Activated CD8-positive, alpha-beta memory T cell treated with anti-CD3 and anti-CD28 coated beads for 24 hours (primary cell): ENCODE results near the gene HOXD11.
A peak's percentile ranks its signal among the peaks of the same experiment; 100 is the strongest.

Experiments
- DNase-seq: peaks from one replicate; pipeline ENCODE4 v3.0.0-alpha.2; 2020

HOXD11 gene

GRCh38 chr2:176106581-176107539, at the start of gene HOXD11:
HOXD11 (plus strand) TSS chr2:176107280; CDS start chr2:176107356, 76 bp downstream.
- no peak for DNase-seq

- no peak for DNase-seq
Observed at GRCh38 chr2:176063958-176064357, 43.1 kb upstream of the HOXD11 start.

DNA sequence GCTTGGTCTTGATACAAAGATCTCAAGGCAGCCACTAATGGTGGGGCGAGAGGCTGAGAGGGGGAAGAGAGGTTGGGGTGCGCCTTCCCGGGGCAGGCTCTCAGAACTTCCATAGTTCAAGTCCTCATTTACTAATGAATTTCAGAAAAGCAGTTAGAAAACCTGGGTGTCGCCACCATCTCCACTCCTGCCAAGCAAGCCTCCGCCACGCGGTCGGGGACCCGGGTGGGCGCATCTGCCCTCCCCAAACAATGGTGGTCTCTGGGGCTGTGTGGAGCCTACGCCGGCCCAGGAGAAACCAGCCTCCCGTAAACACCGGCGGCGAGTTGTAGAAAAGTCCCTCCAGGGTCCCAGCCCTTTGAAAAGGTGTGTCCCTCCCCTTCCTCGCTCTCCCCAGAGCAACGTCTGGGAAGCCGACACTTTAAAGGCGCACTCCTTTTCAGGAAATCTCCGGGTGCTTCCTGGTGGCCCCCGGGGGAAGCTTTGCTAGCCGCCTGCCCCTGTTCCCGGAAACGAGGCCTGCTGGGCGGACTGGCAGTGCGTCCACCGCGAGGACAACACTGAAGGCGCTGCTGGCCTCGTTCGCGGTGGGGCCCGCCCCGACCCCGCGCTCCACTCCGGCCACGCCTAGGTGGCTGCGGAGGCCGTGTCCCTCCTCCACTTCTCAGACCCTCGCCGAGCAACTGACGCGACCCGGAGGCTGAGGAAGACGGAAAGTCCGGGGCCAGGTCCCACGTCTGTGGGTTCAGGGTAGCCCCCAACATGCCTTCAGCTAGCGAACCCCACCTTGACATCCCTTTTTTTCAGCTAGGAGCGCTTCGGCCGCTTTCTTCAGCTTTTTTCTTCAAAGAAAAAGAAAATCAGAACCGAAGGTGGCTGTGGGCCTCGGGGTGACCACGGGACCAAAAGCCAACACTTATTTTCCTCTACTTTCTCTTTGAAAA, 40.2 kb upstream of the HOXD11 start:
- no peak for DNase-seq

DNA sequence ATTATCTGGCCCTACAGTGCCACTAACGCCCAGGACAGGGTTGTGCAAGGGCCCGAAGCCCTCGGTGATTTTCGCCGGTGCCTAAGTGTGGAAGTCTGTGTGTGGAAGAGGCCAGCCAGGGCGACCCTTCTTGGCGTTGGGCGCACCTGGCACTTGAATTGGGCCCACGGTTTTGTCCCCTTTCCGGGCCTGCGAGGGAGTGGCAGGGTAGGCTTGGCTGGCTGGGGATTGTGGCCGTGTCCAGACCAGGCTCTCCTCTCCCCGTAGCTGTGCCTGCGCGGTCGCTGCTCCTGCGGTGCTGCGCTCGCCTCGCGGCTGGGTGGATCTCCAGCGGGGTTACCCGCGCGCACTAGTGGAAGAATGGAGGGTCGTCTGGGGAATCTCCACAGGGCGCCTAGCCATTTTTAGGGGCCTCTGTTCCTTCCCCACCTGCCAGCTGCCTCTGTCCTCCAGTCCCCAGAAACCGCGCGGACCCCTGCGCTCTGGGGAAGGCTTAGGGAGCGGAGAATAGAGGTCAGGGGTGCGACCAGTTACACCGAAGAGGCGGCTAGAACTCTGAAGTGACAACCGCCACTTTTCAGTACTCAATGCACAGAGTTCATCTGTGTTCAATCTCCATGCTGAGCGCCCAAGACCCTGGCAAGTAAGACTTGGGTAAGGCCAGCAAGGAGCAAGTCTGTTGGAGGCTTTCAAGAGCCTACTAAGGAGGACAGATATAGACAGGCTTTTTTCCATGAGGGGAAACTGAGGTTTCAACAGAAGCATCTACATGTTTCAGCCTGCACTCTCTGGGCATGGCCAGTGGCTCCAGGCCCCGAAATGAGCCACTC, 39.3 kb upstream of the HOXD11 start:
- DNase-seq = no peak

- DNase-seq = no peak
Observed at GRCh38 chr2:176068419-176068832, 38.7 kb upstream of the HOXD11 start.

DNA sequence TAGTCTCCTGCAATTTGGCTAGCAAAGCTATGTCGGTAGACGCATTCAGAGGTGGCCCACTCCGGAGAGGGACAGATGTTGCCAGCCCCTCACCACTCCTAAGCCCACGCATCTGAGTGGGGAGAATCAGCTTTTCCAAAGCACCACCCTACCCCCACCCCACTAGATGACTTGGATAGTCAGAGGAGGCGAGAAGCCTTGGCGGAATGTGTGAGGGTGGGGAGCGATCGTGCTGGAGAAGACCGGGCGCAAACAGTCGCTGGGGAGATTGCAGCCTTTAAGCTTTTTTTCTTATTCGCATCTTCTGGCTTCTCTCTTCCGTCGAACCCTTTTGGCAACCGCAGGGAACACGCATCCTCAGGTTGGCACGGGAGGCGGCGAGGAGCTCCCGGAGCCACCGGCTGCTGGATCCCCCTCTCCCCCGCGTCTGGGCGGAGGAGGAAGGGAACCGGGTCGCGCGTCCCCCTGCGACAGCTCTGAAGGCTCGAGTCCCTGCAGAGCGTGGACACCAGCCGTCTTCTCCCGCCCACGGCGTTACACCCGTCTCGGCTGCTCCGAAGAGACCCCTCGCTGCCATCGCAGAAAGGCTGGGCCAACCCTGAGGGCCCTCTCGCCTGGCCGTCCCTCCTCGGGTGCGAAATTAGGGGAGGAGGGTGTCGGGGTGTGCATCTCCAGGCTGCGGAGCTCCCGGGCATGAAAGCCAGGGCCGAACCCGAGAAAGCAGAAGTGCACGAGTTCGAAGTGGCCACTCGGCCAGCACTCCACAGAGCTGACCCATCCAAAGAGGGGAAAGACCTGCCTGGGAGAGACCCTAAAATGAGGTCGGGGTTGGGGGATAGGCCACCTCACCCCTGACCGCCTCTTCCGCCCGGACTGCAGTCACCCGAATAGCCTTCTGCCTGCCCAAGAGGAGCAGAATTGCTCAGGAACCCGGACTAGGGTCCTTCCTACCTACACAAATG, 35.5 kb upstream of the HOXD11 start:
- no peak for DNase-seq

DNA sequence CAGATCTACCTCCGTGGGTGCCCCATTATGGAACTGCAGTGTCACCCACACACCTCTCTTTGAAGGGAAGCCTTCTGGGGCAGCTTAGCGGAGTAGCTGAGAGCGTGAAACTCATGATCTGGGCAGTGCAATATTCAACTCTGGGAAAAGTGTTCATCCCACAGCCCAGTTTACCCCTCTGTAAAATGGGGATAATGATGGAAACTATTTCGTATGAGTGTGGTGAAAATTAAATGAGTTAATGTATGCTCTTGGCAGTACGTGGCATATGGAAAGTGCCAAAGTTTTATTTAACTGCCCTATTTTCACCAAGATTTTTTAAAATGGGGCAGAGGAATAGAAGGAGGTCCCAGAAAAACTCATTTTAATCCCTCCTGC, 34.8 kb upstream of the HOXD11 start:
- DNase-seq = no peak

- no peak for DNase-seq
Observed at GRCh38 chr2:176072951-176073904, 33.9 kb upstream of the HOXD11 start.

GRCh38 chr2:176074919-176075425, 32.1 kb upstream of the HOXD11 start:
- DNase-seq = no peak

GRCh38 chr2:176075481-176075880, 31.6 kb upstream of the HOXD11 start:
- DNase-seq = no peak

DNA sequence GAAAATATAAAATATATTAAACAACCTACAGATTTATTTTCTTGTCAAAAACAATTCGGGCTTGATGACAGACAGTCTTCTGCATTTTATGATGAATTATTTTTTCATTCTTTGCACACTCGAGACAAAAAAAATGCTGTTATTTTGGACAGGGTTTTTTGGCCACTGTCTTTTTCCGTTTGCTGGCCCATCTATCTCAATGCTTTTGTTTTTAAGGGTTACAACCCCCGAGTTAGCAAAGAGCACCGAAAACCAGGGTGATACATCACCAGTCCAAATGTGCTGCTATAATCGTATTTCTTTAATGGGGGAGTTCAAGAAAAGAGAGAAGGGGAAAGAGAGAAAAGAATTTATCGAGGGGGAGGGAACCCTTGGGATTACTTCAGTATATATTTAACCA, 31.0 kb upstream of the HOXD11 start:
- no peak for DNase-seq

DNA sequence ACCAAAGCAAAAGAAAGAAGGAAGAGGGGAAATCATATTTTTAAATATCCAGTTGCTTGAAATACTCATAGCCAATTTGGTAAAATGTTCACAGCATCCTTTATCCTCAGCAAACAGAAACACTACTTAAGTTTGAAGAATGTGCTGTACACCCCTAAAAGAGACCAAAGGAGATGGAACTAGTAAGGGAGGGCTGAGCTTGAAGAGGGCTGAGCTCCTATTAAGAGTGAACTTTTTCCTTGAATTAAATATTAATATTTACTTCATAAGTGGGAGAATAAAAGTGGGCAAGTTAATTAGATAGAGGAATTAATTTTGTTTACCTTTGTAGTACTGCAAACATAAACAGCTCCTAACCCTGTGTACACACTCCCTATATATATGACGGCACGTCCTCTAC, 30.3 kb upstream of the HOXD11 start:
- no peak for DNase-seq

- DNase-seq = no peak
Observed at GRCh38 chr2:176078541-176079284, 28.4 kb upstream of the HOXD11 start.

DNA sequence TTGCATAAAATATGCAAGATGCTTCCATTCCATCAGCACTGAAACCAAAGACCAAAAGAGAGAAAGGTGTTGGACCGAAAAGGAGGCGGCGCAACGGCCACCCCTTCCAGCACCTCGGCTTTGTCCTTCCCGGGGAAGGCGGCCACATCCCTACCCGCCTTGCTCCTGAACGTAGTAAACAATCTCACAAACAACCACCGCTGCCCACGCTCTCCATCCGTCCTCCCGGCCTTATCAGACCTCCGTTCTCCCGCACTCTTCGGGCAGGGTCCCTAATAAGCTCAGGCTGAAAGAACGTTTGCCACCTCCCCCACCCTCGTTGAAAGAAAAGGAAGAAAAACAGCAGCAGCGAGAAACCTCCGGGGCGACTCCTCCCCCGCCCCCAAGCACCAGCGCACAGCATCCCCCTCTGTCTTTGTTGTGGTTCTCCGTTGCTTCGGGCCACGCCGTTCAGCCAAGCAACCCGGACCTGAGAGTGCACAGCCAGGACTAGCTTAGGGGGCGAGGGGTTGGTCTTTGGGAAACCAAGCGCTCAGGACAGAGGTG, 27.7 kb upstream of the HOXD11 start:
- no peak for DNase-seq

DNA sequence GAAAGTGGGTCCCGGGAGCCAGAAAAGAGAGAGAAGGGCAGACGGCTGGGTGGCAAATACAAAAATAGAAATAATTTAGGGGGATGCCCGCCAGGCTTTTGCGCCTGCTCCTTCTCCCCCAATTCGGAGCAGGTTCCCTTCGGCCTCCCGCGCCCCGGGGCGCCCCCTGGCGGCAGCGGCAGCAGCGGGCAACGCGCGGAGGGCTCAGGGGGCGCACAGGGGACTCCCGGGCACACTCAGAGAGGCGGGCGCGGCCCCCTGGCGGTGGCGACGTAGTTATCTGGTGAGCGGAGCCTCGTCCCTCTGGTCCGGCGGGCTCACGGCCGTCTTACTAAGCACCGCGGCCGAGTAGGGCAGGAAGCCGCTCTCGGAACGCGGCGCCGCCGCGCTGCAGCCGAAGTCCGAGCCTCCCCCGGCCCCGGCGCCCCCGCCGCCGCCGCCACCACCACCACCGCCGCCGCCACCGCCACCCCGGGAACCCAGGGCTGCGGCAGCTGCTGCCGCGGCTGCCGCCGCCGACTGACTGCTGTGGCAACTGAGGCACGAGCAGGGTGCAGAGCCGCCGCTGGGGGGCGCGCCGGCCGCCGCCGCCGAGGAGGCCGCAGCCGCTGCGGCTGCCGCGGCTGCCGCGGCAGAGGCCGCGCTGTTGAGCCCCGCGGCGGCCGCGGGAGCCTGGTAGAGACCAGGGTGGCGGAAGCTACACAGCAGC, 27.1 kb upstream of the HOXD11 start:
- DNase-seq = peak; percentile 60

DNA sequence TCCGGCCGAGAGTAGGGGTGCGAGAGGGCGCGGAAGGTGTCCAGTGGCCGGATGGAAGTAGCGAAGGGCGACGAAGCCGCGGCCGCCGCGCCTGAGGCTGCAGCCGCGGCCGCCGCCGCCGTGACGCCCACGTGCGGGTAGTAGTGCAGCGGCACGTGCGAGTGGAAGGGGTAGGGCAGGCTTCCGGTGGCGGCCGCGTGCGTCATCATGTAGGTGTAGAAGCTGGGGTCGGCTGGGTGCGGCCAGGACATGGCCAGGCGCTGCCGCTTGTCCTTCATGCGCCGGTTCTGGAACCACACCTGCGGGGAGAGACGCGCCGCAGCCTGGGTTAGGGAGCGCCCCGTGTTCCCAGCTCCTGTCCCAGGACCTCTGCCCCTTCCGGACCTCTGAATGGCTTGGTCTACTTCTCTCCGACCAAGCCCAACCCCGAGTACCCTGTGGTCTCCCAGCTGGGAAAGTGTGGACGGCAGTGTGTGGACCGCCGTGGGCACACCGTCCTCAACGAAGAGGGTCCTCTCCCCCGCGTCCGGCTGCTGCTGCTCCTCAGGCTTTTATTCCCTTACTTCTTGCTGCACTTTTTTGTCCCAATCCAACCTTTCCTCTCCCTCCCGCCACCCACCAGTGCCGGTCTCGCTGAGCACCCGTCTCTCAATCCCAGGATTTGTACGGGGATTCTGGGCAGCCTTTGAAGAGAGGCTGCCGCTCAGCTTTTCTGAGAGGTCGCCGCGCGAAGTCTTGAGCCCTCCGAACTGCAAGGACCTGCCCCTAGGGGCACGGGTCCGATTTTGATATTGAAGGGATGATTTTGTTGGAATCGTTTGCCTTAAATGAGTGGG, 26.3 kb upstream of the HOXD11 start:
- DNase-seq = peak; percentile 58

GRCh38 chr2:176081376-176081836, 25.7 kb upstream of the HOXD11 start:
- no peak for DNase-seq
